Measurements from ENCODE around the gene BCL2L11. TPM values are rescaled to one million over a fixed set of nuclear protein-coding genes. Genes with fewer than 3 reads are reported as not detected.

BCL2L11 gene
- total and polyA plus RNA-seq, 11 donors = 1.9 to 16.2 (median 6.9) TPM

DNA sequence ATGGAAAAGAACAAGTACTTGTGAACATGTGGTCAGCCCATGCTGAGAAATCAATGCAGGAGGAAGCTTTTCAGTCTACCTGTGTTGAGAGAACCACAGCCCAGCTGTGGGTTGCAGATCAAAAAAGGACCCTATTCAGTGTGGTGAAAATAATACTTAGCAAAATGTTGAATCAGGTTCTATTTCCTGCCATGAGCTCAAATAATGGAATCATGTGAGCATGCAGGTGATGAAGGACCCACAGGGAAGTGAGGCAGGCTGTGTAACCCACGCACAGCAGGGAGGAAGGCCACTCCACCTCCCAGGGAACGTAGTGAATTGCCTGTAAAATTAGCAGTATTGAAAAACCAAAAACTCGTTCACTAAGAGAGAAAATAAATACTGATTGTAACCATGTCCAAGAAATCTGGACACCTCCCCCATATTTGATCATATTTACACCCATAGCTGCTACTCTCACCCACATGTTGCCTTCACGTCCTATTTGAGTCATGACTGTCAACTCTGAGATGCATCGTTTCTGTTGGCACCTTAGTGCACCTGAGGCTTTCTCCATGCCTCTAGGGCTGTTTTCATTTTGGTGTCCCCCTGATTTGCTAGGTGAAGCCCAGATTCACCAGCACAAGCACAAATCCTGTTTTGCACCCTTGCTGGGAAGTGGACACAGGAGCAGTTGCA is 20.5 kb upstream of the BCL2L11 start:
- intact Hi-C loops (cut with DNase I) = loop anchor here in 1 of 10 donors (10.0 kb wide), 1 partner anchor 245 kb away; no protein-coding TSS in a partner anchor
- H3K27me3 ChIP-seq = no peaks in the 10 kb centered on the region
- 87 to 93% (median 90%) methylated on average over 5 of the region's 5 CpGs for WGBS, 4 donors
- H3K4me1 ChIP-seq = no peaks in the 10 kb centered on the region
- no peak overlapping the region for H3K27ac ChIP-seq
- H3K36me3 ChIP-seq = no peaks in the 10 kb centered on the region
- H3K4me3 ChIP-seq = no peak overlapping the region
- no peaks in the 10 kb centered on the region for H3K9me3 ChIP-seq
- TF ChIP-seq, protein P1, sequence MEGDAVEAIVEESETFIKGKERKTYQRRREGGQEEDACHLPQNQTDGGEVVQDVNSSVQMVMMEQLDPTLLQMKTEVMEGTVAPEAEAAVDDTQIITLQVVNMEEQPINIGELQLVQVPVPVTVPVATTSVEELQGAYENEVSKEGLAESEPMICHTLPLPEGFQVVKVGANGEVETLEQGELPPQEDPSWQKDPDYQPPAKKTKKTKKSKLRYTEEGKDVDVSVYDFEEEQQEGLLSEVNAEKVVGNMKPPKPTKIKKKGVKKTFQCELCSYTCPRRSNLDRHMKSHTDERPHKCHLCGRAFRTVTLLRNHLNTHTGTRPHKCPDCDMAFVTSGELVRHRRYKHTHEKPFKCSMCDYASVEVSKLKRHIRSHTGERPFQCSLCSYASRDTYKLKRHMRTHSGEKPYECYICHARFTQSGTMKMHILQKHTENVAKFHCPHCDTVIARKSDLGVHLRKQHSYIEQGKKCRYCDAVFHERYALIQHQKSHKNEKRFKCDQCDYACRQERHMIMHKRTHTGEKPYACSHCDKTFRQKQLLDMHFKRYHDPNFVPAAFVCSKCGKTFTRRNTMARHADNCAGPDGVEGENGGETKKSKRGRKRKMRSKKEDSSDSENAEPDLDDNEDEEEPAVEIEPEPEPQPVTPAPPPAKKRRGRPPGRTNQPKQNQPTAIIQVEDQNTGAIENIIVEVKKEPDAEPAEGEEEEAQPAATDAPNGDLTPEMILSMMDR (IDR thresholded peaks at IDR 0.05) = no peak
- TF ChIP-seq POLR2A (IDR thresholded peaks at IDR 0.05) = no peak
- no peak for ATAC-seq
- no peak for DNase-seq

- TF ChIP-seq, protein P1 (IDR thresholded peaks at IDR 0.05) = no peak
- H3K4me3 ChIP-seq = no peak overlapping the region
- intact Hi-C loops (cut with DNase I) = loop anchor here in 1 of 10 donors (10.0 kb wide), 1 partner anchor 246 kb away; no protein-coding TSS in a partner anchor
- DNase-seq (no peak), ATAC-seq (no peak)
- no peak overlapping the region for H3K27ac ChIP-seq
- no peaks in the 10 kb centered on the region for H3K27me3 ChIP-seq
- no peaks in the 10 kb centered on the region for H3K36me3 ChIP-seq
- no peaks in the 10 kb centered on the region for H3K4me1 ChIP-seq
- WGBS, 4 donors = 83 to 90% (median 86%) methylated on average over 5 of the region's 5 CpGs
- no peaks in the 10 kb centered on the region for H3K9me3 ChIP-seq
Observed at GRCh38 chr2:111100765-111101162, 19.9 kb upstream of the BCL2L11 start.

DNA sequence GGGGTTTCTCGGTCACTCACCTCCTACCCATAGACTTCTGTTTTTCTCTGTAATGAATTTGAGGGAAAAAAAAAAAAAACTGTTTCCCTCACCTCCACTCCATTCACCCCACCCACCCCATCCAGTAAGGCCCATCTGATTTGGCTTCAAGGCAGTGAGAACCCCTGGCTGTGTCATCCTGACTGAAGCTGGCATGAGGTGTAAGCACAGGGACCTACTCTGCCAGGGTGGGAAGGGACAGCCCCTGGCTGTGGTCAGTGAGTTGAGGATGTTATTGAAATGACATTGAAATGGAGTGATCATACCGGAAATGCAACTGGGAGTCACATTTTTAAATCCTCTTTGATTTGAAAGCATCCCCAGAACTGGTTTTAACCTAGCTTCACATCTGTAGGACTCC is 19.1 kb upstream of the BCL2L11 start:
- no peaks in the 10 kb centered on the region for H3K36me3 ChIP-seq
- no peaks in the 10 kb centered on the region for H3K4me1 ChIP-seq
- H3K27ac ChIP-seq = no peak overlapping the region
- 83 to 87% (median 85%) methylated on average over 2 of the region's 2 CpGs for WGBS, 4 donors
- H3K9me3 ChIP-seq = no peaks in the 10 kb centered on the region
- no peaks in the 10 kb centered on the region for H3K27me3 ChIP-seq
- no peak overlapping the region for H3K4me3 ChIP-seq
- TF ChIP-seq, protein P1 (IDR thresholded peaks at IDR 0.05) = no peak
- no peak for TF ChIP-seq POLR2A (IDR thresholded peaks at IDR 0.05)
- DNase-seq = no peak
- intact Hi-C loops (cut with DNase I) = loop anchor here in 1 of 10 donors (10.0 kb wide), 1 partner anchor 247 kb away; no protein-coding TSS in a partner anchor
- no peak for ATAC-seq

- ATAC-seq (no peak), DNase-seq (no peak)
- H3K4me1 ChIP-seq = no peaks in the 10 kb centered on the region
- H3K9me3 ChIP-seq = no peaks in the 10 kb centered on the region
- H3K27me3 ChIP-seq = no peaks in the 10 kb centered on the region
- 27 to 60% (median 39%) methylated on average over 2 of the region's 2 CpGs for WGBS, 4 donors
- no peak for TF ChIP-seq POLR2A (IDR thresholded peaks at IDR 0.05)
- TF ChIP-seq, protein P1 (IDR thresholded peaks at IDR 0.05) = no peak
- no peak overlapping the region for H3K27ac ChIP-seq
- no peak overlapping the region for H3K4me3 ChIP-seq
- intact Hi-C loops (cut with DNase I) = loop anchor here in 1 of 10 donors (10.0 kb wide), 1 partner anchor 247 kb away; no protein-coding TSS in a partner anchor
- H3K36me3 ChIP-seq = no peaks in the 10 kb centered on the region
Observed at GRCh38 chr2:111102216-111102615, 18.5 kb upstream of the BCL2L11 start.

Measured in heart left ventricle (tissue), 16 donors.